Measurements from ENCODE around the gene YES1. TPM values are rescaled to one million over a fixed set of nuclear protein-coding genes. Genes with fewer than 3 reads are reported as not detected.

Gene YES1
- polyA plus RNA-seq, 1 donor from 2014 or later: 12.0 TPM

DNA sequence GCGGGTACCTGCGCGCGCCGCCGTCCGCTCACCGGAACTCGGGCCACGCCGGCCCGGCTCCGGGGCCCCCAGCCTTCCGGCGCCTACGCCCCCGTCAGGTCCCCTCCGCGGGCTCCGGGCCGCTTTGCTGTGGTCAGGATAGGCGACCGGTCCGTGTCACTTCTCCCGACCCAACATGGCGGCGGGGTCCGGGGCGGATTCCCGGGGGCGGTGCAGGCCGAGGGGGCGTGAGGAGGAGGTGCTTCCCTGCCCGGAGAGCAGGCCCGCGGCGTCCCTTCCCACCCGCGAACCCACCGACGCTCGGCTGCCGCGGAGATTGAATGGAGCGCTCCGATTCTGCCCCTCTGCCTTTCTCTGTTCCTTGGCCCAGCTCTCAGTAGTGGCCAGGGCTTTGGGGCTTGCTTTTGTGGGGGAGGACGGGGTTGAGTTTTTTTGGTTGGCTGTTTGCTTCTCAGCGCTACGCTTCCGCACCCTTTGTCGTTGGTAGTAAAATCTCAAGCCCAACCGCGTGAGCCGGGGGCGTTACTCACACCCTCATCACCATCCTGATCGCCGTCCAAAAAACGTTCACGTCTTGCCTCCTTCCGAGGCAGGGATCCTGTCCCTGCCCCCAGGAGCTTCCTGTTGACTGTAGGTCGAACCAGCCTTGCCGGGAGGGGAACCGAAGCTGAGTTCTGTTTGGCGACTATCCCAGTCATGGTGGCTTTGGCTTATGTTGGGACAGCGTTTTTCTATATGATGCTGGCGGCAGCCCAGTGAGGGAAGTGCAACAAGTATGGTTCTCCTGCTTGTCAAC is 532 bp upstream of the YES1 start:
- Histone ChIP-seq H3K79me2 (replicated peaks; ENCODE audit: insufficient read depth, low read length) (peaks cover 22% of the 10 kb centered on the region), H3K9me2 (ENCODE audit: insufficient read depth, low read length) (no peaks in the 10 kb centered on the region), H4K20me1 (ENCODE audit: insufficient read depth) (no peaks in the 10 kb centered on the region), H3F3A (ENCODE audit: insufficient read depth, low read length, poor library complexity, severe bottlenecking) (no peaks in the 10 kb centered on the region), H2AFZ (ENCODE audit: low read depth, low read length) (peak overlapping the region; percentile 87), H3K27me3 (ENCODE audit: insufficient read depth, low read depth, low read length) (peaks cover 5% of the 10 kb centered on the region), H3K4me3 (ENCODE audit: low read length) (peak overlapping the region; percentile 81), H3K4me2 (ENCODE audit: low read length) (peak overlapping the region; percentile 15), H3K9ac (ENCODE audit: low read length) (peak overlapping the region; percentile 61), H3K36me3 (ENCODE audit: insufficient read depth, low read length) (no peaks in the 10 kb centered on the region), H3K9me3 (ENCODE audit: low read length) (no peaks in the 10 kb centered on the region), H3K27ac (ENCODE audit: low read length) (no peak overlapping the region)
- TF ChIP-seq, protein P1, sequence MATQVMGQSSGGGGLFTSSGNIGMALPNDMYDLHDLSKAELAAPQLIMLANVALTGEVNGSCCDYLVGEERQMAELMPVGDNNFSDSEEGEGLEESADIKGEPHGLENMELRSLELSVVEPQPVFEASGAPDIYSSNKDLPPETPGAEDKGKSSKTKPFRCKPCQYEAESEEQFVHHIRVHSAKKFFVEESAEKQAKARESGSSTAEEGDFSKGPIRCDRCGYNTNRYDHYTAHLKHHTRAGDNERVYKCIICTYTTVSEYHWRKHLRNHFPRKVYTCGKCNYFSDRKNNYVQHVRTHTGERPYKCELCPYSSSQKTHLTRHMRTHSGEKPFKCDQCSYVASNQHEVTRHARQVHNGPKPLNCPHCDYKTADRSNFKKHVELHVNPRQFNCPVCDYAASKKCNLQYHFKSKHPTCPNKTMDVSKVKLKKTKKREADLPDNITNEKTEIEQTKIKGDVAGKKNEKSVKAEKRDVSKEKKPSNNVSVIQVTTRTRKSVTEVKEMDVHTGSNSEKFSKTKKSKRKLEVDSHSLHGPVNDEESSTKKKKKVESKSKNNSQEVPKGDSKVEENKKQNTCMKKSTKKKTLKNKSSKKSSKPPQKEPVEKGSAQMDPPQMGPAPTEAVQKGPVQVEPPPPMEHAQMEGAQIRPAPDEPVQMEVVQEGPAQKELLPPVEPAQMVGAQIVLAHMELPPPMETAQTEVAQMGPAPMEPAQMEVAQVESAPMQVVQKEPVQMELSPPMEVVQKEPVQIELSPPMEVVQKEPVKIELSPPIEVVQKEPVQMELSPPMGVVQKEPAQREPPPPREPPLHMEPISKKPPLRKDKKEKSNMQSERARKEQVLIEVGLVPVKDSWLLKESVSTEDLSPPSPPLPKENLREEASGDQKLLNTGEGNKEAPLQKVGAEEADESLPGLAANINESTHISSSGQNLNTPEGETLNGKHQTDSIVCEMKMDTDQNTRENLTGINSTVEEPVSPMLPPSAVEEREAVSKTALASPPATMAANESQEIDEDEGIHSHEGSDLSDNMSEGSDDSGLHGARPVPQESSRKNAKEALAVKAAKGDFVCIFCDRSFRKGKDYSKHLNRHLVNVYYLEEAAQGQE (IDR thresholded peaks at IDR 0.05; ENCODE audit: borderline replicate concordance): peak; percentile 17
- TF ChIP-seq EZH2 (IDR thresholded peaks at IDR 0.05; ENCODE audit: borderline replicate concordance, insufficient read depth, low read length, poor library complexity, severe bottlenecking) (no peak), SMC3 (conservative IDR thresholded peaks at IDR 0.05; ENCODE audit: poor library complexity) (no peak), RAD21 (conservative IDR thresholded peaks at IDR 0.05) (no peak), TAF1 (IDR thresholded peaks at IDR 0.05; ENCODE audit: low read depth) (peak; percentile 62), POLR2AphosphoS5 (IDR thresholded peaks at IDR 0.05) (no peak), EP300 (conservative IDR thresholded peaks at IDR 0.05; ENCODE audit: poor library complexity, severe bottlenecking) (no peak), MXI1 (conservative IDR thresholded peaks at IDR 0.05; ENCODE audit: poor library complexity, severe bottlenecking) (no peak)
- TF ChIP-seq, protein P2, sequence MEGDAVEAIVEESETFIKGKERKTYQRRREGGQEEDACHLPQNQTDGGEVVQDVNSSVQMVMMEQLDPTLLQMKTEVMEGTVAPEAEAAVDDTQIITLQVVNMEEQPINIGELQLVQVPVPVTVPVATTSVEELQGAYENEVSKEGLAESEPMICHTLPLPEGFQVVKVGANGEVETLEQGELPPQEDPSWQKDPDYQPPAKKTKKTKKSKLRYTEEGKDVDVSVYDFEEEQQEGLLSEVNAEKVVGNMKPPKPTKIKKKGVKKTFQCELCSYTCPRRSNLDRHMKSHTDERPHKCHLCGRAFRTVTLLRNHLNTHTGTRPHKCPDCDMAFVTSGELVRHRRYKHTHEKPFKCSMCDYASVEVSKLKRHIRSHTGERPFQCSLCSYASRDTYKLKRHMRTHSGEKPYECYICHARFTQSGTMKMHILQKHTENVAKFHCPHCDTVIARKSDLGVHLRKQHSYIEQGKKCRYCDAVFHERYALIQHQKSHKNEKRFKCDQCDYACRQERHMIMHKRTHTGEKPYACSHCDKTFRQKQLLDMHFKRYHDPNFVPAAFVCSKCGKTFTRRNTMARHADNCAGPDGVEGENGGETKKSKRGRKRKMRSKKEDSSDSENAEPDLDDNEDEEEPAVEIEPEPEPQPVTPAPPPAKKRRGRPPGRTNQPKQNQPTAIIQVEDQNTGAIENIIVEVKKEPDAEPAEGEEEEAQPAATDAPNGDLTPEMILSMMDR (IDR thresholded peaks at IDR 0.05; ENCODE audit: poor library complexity, severe bottlenecking): no peak

DNA sequence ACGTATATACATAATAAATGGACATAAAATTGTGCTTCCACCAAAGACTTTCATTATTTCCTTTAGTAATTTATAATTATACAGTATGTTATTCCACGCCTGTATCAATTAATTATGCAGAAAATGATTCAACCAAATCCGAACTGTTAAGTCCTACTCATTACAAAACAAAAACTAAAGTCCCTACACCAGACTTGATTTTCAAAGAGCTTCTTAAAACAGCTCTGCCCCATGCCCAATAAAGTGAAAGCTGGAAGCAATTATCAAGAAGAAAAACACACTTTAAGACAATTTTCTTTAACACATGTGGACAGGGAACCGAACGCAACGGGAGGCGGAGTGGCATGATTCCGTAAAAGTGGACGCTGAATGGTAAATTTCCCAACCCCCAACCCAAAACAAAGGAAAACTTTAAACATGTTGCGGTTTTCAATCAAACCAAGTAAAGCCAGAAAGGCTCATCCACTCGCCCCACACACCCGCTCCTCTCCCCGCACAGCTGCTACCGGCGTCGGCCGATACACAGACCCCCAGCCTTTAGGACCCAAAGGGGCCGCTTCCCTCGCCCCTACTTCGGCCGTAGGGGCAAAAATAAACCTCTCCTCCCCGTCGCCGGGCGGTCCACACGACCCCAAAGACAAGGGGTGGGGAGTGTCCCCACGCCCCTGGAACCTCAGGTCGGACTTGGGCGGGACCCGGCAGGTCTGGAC is 705 bp downstream of the YES1 start:
- H3K4me2 ChIP-seq (ENCODE audit: low read length): peak overlapping the region; percentile 18
- H3F3A ChIP-seq (ENCODE audit: insufficient read depth, low read length, poor library complexity, severe bottlenecking): no peaks in the 10 kb centered on the region
- no peaks in the 10 kb centered on the region for H3K9me2 ChIP-seq (ENCODE audit: insufficient read depth, low read length)
- peak overlapping the region; percentile 81 for H3K4me3 ChIP-seq (ENCODE audit: low read length)
- peaks cover 5% of the 10 kb centered on the region for H3K27me3 ChIP-seq (ENCODE audit: insufficient read depth, low read depth, low read length)
- TF ChIP-seq EP300 (conservative IDR thresholded peaks at IDR 0.05; ENCODE audit: poor library complexity, severe bottlenecking) (no peak), RAD21 (conservative IDR thresholded peaks at IDR 0.05) (no peak), MXI1 (conservative IDR thresholded peaks at IDR 0.05; ENCODE audit: poor library complexity, severe bottlenecking) (no peak), POLR2AphosphoS5 (IDR thresholded peaks at IDR 0.05) (no peak), SMC3 (conservative IDR thresholded peaks at IDR 0.05; ENCODE audit: poor library complexity) (no peak), EZH2 (IDR thresholded peaks at IDR 0.05; ENCODE audit: borderline replicate concordance, insufficient read depth, low read length, poor library complexity, severe bottlenecking) (no peak), TAF1 (IDR thresholded peaks at IDR 0.05; ENCODE audit: low read depth) (no peak)
- TF ChIP-seq, protein P1 (IDR thresholded peaks at IDR 0.05; ENCODE audit: borderline replicate concordance): no peak
- TF ChIP-seq, protein P2 (IDR thresholded peaks at IDR 0.05; ENCODE audit: poor library complexity, severe bottlenecking): no peak
- no peaks in the 10 kb centered on the region for H3K9me3 ChIP-seq (ENCODE audit: low read length)
- no peaks in the 10 kb centered on the region for H3K36me3 ChIP-seq (ENCODE audit: insufficient read depth, low read length)
- no peak overlapping the region for H3K27ac ChIP-seq (ENCODE audit: low read length)
- no peaks in the 10 kb centered on the region for H4K20me1 ChIP-seq (ENCODE audit: insufficient read depth)
- H3K79me2 ChIP-seq (replicated peaks; ENCODE audit: insufficient read depth, low read length): peaks cover 26% of the 10 kb centered on the region
- peak overlapping the region; percentile 61 for H3K9ac ChIP-seq (ENCODE audit: low read length)
- peak overlapping the region; percentile 49 for H2AFZ ChIP-seq (ENCODE audit: low read depth, low read length)

Data from neural cell (in vitro differentiated cells).